ENCODE data around the gene UCK1.

UCK1 gene

GRCh38 chr9:131476777-131477345 lies 54.2 kb downstream of the UCK1 start:
- DNase-seq (no peak), ATAC-seq (ENCODE audit: insufficient read depth, low read depth) (no peak)
- H3K27ac ChIP-seq (ENCODE audit: low read length) = no peak overlapping the region
- H3K4me2 ChIP-seq (ENCODE audit: insufficient read depth, low read length) = no peak overlapping the region
- H2AFZ ChIP-seq (ENCODE audit: low read depth, low read length) = no peak overlapping the region
- H3K9me3 ChIP-seq (ENCODE audit: insufficient read depth, low read length, severe bottlenecking) = no peaks in the 10 kb centered on the region
- TF ChIP-seq CTCF (IDR thresholded peaks at IDR 0.05; ENCODE audit: borderline replicate concordance, extremely low read depth, low read length, poor library complexity, severe bottlenecking) (no peak), EZH2 (IDR thresholded peaks at IDR 0.05; ENCODE audit: borderline replicate concordance, low read depth, low read length, severe bottlenecking) (no peak)
- no peak overlapping the region for H3K4me3 ChIP-seq (ENCODE audit: low read depth in 1 of 2, low read length in 2 of 2)
- H4K20me1 ChIP-seq (ENCODE audit: insufficient read depth, low read length) = peaks cover 62% of the 10 kb centered on the region
- no peak overlapping the region for H3K9ac ChIP-seq (ENCODE audit: low read depth, low read length)
- H3K4me1 ChIP-seq (ENCODE audit: insufficient read depth, low read length) = no peaks in the 10 kb centered on the region
- H3K27me3 ChIP-seq (ENCODE audit: insufficient read depth, low read length, poor library complexity) = no peaks in the 10 kb centered on the region
- peaks cover 17% of the 10 kb centered on the region; the same call in 1 of the 2 replicates for H3K79me2 ChIP-seq (ENCODE audit: insufficient read depth, low read length)
- peaks cover 93% of the 10 kb centered on the region for H3K36me3 ChIP-seq (ENCODE audit: insufficient read depth, low read length)

- peaks cover 23% of the 10 kb centered on the region for H3K79me2 ChIP-seq (ENCODE audit: insufficient read depth, low read length)
Measured at GRCh38 chr9:131475956-131476776, 54.9 kb downstream of the UCK1 start.

GRCh38 chr9:131475111-131475955 lies 55.7 kb downstream of the UCK1 start:
- no peak overlapping the region for H3K27ac ChIP-seq (ENCODE audit: low read length)
- no peaks in the 10 kb centered on the region for H3K4me1 ChIP-seq (ENCODE audit: insufficient read depth, low read length)
- H3K4me2 ChIP-seq (ENCODE audit: insufficient read depth, low read length) = no peak overlapping the region
- H3K9me3 ChIP-seq (ENCODE audit: insufficient read depth, low read length, severe bottlenecking) = no peaks in the 10 kb centered on the region
- H3K27me3 ChIP-seq (ENCODE audit: insufficient read depth, low read length, poor library complexity) = no peaks in the 10 kb centered on the region
- H3K79me2 ChIP-seq (ENCODE audit: insufficient read depth, low read length) = peaks cover 29% of the 10 kb centered on the region
- H2AFZ ChIP-seq (ENCODE audit: low read depth, low read length) = no peak overlapping the region
- H4K20me1 ChIP-seq (ENCODE audit: insufficient read depth, low read length) = peaks cover 73% of the 10 kb centered on the region
- H3K4me3 ChIP-seq (ENCODE audit: low read depth in 1 of 2, low read length in 2 of 2) = no peak overlapping the region
- no peak overlapping the region for H3K9ac ChIP-seq (ENCODE audit: low read depth, low read length)
- ATAC-seq (ENCODE audit: insufficient read depth, low read depth) (no peak), DNase-seq (no peak)
- TF ChIP-seq EZH2 (IDR thresholded peaks at IDR 0.05; ENCODE audit: borderline replicate concordance, low read depth, low read length, severe bottlenecking) (no peak), CTCF (IDR thresholded peaks at IDR 0.05; ENCODE audit: borderline replicate concordance, extremely low read depth, low read length, poor library complexity, severe bottlenecking) (no peak)
- H3K36me3 ChIP-seq (ENCODE audit: insufficient read depth, low read length) = peaks cover 96% of the 10 kb centered on the region

More at GRCh38 chr9:131475956-131476776, 54.9 kb downstream of the UCK1 start:
- Histone ChIP-seq H3K27me3 (ENCODE audit: insufficient read depth, low read length, poor library complexity) (no peaks in the 10 kb centered on the region), H3K4me2 (ENCODE audit: insufficient read depth, low read length) (no peak overlapping the region), H3K27ac (ENCODE audit: low read length) (no peak overlapping the region), H3K36me3 (ENCODE audit: insufficient read depth, low read length) (peaks cover 93% of the 10 kb centered on the region), H3K9me3 (ENCODE audit: insufficient read depth, low read length, severe bottlenecking) (no peaks in the 10 kb centered on the region), H3K4me1 (ENCODE audit: insufficient read depth, low read length) (no peaks in the 10 kb centered on the region), H3K4me3 (ENCODE audit: low read depth in 1 of 2, low read length in 2 of 2) (no peak overlapping the region), H3K9ac (ENCODE audit: low read depth, low read length) (no peak overlapping the region), H2AFZ (ENCODE audit: low read depth, low read length) (no peak overlapping the region), H4K20me1 (ENCODE audit: insufficient read depth, low read length) (peaks cover 67% of the 10 kb centered on the region)
- ATAC-seq (ENCODE audit: insufficient read depth, low read depth) (0 out of 3 replicates have a peak, but pooled peaks have one; percentile 34), DNase-seq (no peak)
- TF ChIP-seq CTCF (IDR thresholded peaks at IDR 0.05; ENCODE audit: borderline replicate concordance, extremely low read depth, low read length, poor library complexity, severe bottlenecking) = peak; percentile 40
- no peak for TF ChIP-seq EZH2 (IDR thresholded peaks at IDR 0.05; ENCODE audit: borderline replicate concordance, low read depth, low read length, severe bottlenecking)
